Sigmoid colon (tissue), 3 donors: ENCODE measurements around the gene THAP11.

Experiments used
- CTCF ChIP-seq, 4 experiments: fragments of 450-650 bp in 3 of 4; fragments of 200-600 bp in 1 of 4; IDR thresholded peaks; one replicate each; pipeline ENCODE4 v1.5.1; 2016 to 2019; ENCODE audit warnings: antibody characterized with exemption in 4 of 4, mild to moderate bottlenecking in 3 of 4, moderate library complexity in 2 of 4
- POLR2A ChIP-seq, 2 donors: fragments of 450-650 bp; IDR thresholded peaks; one replicate each; pipeline ENCODE4 v1.6.1; 2016; ENCODE audit warnings: antibody characterized with exemption in 2 of 2, mild to moderate bottlenecking in 2 of 2, moderate library complexity in 2 of 2

GRCh38 chr16:67871256-67871655 is 29.1 kb downstream of the THAP11 start:
- TF ChIP-seq CTCF (IDR thresholded peaks at IDR 0.05): no peak
- TF ChIP-seq POLR2A (IDR thresholded peaks at IDR 0.05): no peak
